ENCODE data around the gene HSPD1. TPM values are rescaled to one million over a fixed set of nuclear protein-coding genes. Genes with fewer than 3 reads are reported as not detected.
"Not testable (repeated sequence)": the region's sequence is repeated elsewhere in the genome, so short reads cannot be mapped to it uniquely, and the experiment has no call there.

Gene HSPD1
- total RNA-seq, 4 donors from 2014 or later, result 84.7 to 142 (median 115) TPM

DNA sequence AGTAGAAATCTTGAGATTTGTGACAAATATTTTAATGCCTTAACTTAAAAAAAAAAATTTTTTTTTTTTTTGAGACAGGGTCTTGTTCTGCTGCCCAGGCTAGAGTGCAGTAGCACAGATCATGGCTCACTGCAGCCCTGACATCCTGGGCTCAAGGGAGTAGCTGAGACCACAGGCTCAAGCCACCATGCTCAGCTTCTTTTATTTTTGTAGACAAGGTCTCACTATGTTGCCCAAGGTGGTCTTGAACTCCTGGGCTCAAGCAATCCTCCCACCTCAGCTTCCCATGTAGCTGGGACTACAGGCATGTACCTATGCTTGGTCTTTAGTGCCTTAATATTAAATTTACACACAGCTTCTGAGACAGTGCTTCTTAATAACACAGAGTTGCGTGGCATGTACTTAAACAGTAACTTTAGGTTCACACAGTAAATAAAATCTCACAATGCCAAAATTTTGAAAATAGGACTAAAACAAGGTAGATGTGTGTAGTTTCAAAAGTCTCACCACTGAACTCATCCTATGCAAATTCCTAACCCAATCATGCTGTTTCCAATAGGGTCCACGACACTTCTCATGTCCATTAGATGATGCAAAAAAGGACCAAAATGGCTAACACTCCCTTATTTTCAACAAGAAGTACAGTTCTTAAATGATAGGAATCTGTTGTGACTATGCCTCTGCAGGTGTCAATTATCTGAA, 4.1 kb downstream of the HSPD1 start:
- 97% methylated on average over 2 of the region's 2 CpGs for WGBS
- Histone ChIP-seq H3K27ac (replicated peaks in 1 of 4) (no peak overlapping the region), H3K9me3 (no peaks in the 10 kb centered on the region), H3K27me3 (no peaks in the 10 kb centered on the region), H3K4me3 (no peak overlapping the region), H3K4me1 (peaks cover 20 to 41% (median 32%) of the 10 kb centered on the region in 4 donors), H3K36me3 (peaks cover 29 to 73% (median 64%) of the 10 kb centered on the region in 4 donors)
- no peak for TF ChIP-seq POLR2AphosphoS5 (IDR thresholded peaks at IDR 0.05)
- TF ChIP-seq POLR2A (IDR thresholded peaks at IDR 0.05; ENCODE audit: low read depth), result no peak
- TF ChIP-seq, protein P1, sequence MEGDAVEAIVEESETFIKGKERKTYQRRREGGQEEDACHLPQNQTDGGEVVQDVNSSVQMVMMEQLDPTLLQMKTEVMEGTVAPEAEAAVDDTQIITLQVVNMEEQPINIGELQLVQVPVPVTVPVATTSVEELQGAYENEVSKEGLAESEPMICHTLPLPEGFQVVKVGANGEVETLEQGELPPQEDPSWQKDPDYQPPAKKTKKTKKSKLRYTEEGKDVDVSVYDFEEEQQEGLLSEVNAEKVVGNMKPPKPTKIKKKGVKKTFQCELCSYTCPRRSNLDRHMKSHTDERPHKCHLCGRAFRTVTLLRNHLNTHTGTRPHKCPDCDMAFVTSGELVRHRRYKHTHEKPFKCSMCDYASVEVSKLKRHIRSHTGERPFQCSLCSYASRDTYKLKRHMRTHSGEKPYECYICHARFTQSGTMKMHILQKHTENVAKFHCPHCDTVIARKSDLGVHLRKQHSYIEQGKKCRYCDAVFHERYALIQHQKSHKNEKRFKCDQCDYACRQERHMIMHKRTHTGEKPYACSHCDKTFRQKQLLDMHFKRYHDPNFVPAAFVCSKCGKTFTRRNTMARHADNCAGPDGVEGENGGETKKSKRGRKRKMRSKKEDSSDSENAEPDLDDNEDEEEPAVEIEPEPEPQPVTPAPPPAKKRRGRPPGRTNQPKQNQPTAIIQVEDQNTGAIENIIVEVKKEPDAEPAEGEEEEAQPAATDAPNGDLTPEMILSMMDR (IDR thresholded peaks at IDR 0.05), result no peak
- no peak for TF ChIP-seq EP300 (IDR thresholded peaks at IDR 0.05)
- intact Hi-C loops (cut with DNase I), result loop anchor here (2.0 kb wide), 1 partner anchor 41 kb away; no protein-coding TSS in a partner anchor
- DNase-seq (ENCODE audit: extremely low spot score), result no peak

DNA sequence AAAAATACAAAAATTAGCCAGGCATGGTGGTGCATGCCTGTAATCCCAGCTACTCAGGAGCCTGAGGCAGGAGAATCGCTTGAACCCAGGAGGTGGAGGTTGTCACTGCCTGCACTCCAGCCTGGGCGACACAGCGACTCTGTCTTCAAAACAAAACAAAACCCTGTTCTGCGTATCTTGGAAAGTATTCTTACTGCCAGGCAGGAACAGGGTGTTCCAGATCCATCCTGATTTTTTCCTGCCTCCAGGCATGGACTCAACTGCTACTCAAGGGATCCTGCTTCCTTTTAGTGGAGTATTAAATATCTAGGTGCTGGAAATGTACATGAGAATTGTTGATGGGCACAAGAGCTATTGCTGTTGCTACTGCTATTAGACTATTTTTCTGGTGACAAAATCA, 12.3 kb downstream of the HSPD1 start:
- no peak overlapping the region for H3K27ac ChIP-seq (replicated peaks in 1 of 4)
- H3K27me3 ChIP-seq, result no peaks in the 10 kb centered on the region
- no peak for DNase-seq (ENCODE audit: extremely low spot score)
- peaks cover 54 to 84% (median 73%) of the 10 kb centered on the region in 4 donors for H3K36me3 ChIP-seq
- no peak overlapping the region for H3K4me3 ChIP-seq
- intact Hi-C loops (cut with DNase I), result no loop called here
- H3K4me1 ChIP-seq, result no peaks in the 10 kb centered on the region
- H3K9me3 ChIP-seq, result peaks cover 0 to 15% (median 6%) of the 10 kb centered on the region in 4 donors
- TF ChIP-seq, protein P1 (IDR thresholded peaks at IDR 0.05), result no peak
- peak in 1 of 2 donors; percentile 21 for TF ChIP-seq POLR2AphosphoS5 (IDR thresholded peaks at IDR 0.05)
- 86% methylated on average over 4 of the region's 4 CpGs for WGBS

DNA sequence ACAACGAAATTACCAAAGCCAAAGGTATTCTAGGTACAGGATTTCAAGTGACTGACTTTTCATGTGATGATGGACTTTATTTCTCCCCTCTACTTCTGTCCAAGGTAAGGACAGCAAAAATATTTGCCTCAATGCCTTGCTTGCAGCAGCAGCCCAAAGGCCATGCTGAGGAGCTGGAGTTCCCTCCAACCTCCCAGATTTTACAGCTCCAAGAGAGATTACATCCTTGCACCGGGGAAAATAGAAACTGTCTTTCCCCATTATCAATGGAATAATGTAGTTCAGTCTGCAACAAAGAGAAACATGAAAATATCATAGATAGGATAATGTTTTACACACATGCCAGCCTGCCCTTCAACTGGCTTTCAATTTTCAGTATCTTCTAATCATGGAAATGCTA, 13.5 kb downstream of the HSPD1 start:
- H3K4me3 ChIP-seq, result no peak overlapping the region
- WGBS, result 83% methylated on average over 2 of the region's 2 CpGs
- peaks cover 47 to 80% (median 65%) of the 10 kb centered on the region in 4 donors for H3K36me3 ChIP-seq
- no peak for DNase-seq (ENCODE audit: extremely low spot score)
- H3K27ac ChIP-seq (replicated peaks in 1 of 4), result no peak overlapping the region
- peaks cover 0 to 15% (median 6%) of the 10 kb centered on the region in 4 donors for H3K9me3 ChIP-seq
- intact Hi-C loops (cut with DNase I), result no loop called here
- no peaks in the 10 kb centered on the region for H3K27me3 ChIP-seq
- no peak for TF ChIP-seq EP300 (IDR thresholded peaks at IDR 0.05)
- TF ChIP-seq POLR2A (IDR thresholded peaks at IDR 0.05; ENCODE audit: low read depth), result no peak
- TF ChIP-seq, protein P1 (IDR thresholded peaks at IDR 0.05), result no peak
- TF ChIP-seq POLR2AphosphoS5 (IDR thresholded peaks at IDR 0.05), result no peak
- H3K4me1 ChIP-seq, result no peaks in the 10 kb centered on the region

DNA sequence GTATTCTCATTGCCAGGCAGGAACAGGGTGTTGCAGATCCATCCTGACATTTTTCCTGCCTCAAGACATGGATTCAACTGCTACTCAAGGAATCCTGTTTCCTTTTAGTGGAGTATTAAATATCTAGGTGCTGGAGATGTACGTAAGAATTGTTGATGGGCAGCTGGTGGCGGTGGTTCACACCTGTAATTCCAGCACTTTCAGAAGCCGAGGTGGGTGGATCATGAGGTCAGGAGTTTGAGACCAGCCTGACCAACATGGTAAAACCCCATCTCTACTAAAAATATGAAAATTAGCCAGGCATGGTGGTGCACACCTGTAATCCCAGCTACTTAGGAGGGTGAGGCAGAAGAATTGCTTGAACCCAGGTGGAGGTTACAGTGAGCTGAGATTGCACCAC, 15.4 kb downstream of the HSPD1 start:
- H3K4me3 ChIP-seq; DNase-seq (ENCODE audit: extremely low spot score); H3K27ac ChIP-seq (replicated peaks in 1 of 4); H3K4me1 ChIP-seq; H3K27me3 ChIP-seq; intact Hi-C loops (cut with DNase I): not testable (repeated sequence)
- 98% methylated on average over 3 of the region's 3 CpGs for WGBS
- Histone ChIP-seq H3K9me3 (peaks cover 0 to 15% (median 6%) of the 10 kb centered on the region in 4 donors), H3K36me3 (peaks cover 29 to 68% (median 49%) of the 10 kb centered on the region in 4 donors)

DNA sequence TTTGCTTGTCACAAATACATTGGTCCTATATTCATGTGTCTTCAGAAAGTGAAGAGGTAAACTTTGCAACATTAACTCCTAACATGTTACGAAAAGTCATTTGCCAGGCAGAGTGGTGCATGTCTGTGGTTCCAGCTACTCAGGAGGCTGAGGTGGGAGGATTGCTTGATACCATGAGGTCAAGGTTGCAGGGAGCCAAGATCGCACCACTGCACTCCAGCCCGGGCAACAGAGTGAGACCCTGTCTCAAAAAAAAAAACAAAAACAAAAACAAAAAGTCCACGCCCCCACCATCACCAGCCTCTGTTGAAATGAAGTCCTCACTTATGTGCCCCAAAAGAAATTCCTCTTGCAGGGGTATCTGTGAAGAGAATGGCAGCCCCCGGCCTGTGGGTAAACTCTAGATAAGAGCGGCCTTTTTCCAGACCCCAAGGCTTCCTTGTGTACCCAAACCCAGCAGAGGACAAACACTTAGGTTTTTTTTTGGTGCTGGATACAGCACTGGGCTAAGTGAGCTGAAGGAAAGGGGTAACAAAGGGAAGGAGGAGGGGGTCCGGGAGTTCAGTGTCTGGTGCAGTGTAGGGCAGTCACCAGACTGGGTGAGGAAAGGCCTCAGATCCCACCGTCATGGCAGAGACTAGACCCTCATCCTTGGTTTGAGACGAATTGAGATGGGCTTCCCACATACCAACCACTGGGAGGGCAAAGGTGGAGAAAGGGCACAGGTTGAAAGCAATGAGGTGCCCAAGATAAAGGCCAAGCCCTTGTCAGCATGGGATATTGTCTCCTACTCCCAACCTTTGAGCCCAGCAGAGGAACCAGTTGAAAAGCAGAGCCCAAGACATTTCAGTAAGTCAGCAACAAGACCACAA, 19.2 kb downstream of the HSPD1 start:
- intact Hi-C loops (cut with DNase I), result no loop called here
- H3K4me1 ChIP-seq, result no peaks in the 10 kb centered on the region
- peaks cover 19 to 66% (median 47%) of the 10 kb centered on the region in 4 donors for H3K36me3 ChIP-seq
- DNase-seq (ENCODE audit: extremely low spot score), result no peak
- peaks cover 0 to 15% (median 6%) of the 10 kb centered on the region in 4 donors for H3K9me3 ChIP-seq
- H3K27ac ChIP-seq (replicated peaks in 1 of 4), result no peak overlapping the region
- 93% methylated on average over 9 of the region's 9 CpGs for WGBS
- TF ChIP-seq, protein P1 (IDR thresholded peaks at IDR 0.05), result no peak
- no peak for TF ChIP-seq POLR2A (IDR thresholded peaks at IDR 0.05; ENCODE audit: low read depth)
- TF ChIP-seq EP300 (IDR thresholded peaks at IDR 0.05), result no peak
- no peak for TF ChIP-seq POLR2AphosphoS5 (IDR thresholded peaks at IDR 0.05)
- H3K4me3 ChIP-seq, result no peak overlapping the region
- H3K27me3 ChIP-seq, result no peaks in the 10 kb centered on the region

Data from esophagus muscularis mucosa (tissue), 4 donors.